HL-60 (cell line): ENCODE results near the gene TMEM163.

Source experiments
- DNase-seq, 2 experiments: peaks; one replicate each; pipeline ENCODE4 v3.0.0-alpha.2; 2010 to 2020; ENCODE audit warnings: low read depth in 1 of 2, low spot score in 1 of 2
- H3K27ac ChIP-seq: fragments of 250-450 bp; sonication (Bioruptor Pico); replicated peaks from 2 replicates; pipeline ENCODE4 v1.5.1; 2020; ENCODE audit warnings: mild to moderate bottlenecking, moderate library complexity
- H3K27me3 ChIP-seq: fragments of 250-450 bp; sonication (Bioruptor Pico); 2 replicates; pipeline ENCODE4 v1.5.1; 2021; ENCODE audit warnings: mild to moderate bottlenecking, moderate library complexity; ENCODE audit not compliant: insufficient read depth, poor library complexity, severe bottlenecking
- H3K4me3 ChIP-seq: replicated peaks from 2 replicates; pipeline ENCODE4 v1.5.1; 2011; ENCODE audit warnings: mild to moderate bottlenecking, control low read depth, low read length; ENCODE audit not compliant: insufficient read depth
- GABPA ChIP-seq: IDR thresholded peaks from 2 replicates; pipeline ENCODE4 v1.6.1; 2012; ENCODE audit warnings: low read depth
- POLR2AphosphoS5 ChIP-seq: IDR thresholded peaks from 2 replicates; pipeline ENCODE4 v1.6.1; 2012; ENCODE audit warnings: low read depth
- SPI1 ChIP-seq: IDR thresholded peaks from 2 replicates; pipeline ENCODE4 v1.6.1; 2012; ENCODE audit warnings: low read depth, mild to moderate bottlenecking, borderline replicate concordance
- TF ChIP-seq, protein P1 (sequence below): IDR thresholded peaks from 2 replicates; pipeline ENCODE4 v1.6.1; 2012; ENCODE audit warnings: low read depth; ENCODE audit not compliant: insufficient replicate concordance
- TF ChIP-seq, protein P2 (sequence below): IDR thresholded peaks from one replicate; pipeline ENCODE4 v1.5.1; 2011; ENCODE audit warnings: low read length, control low read depth, inconsistent platforms; ENCODE audit not compliant: insufficient read depth

Gene TMEM163

DNA sequence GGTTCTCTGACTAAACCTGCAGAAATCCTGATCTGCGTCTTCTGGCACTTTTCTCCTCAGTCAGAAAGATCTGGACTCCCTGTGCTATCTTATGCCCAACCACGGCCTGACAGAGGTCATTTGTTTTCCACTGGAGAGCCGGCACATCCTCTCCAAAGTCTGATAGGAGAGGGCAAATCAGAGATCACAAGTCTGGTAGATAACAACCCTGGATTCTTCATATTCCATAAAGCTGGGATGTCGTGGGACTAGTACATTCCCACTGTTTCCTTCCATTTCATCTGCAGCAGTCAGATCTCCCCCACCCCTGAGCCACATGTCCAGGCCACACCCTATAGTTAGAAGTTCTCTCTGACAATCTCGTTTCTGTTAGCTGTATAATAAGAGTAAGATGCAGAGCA lies 308.0 kb downstream of the TMEM163 start:
- TF ChIP-seq POLR2AphosphoS5 (no peak), GABPA (no peak), SPI1 (no peak)
- TF ChIP-seq, protein P1, sequence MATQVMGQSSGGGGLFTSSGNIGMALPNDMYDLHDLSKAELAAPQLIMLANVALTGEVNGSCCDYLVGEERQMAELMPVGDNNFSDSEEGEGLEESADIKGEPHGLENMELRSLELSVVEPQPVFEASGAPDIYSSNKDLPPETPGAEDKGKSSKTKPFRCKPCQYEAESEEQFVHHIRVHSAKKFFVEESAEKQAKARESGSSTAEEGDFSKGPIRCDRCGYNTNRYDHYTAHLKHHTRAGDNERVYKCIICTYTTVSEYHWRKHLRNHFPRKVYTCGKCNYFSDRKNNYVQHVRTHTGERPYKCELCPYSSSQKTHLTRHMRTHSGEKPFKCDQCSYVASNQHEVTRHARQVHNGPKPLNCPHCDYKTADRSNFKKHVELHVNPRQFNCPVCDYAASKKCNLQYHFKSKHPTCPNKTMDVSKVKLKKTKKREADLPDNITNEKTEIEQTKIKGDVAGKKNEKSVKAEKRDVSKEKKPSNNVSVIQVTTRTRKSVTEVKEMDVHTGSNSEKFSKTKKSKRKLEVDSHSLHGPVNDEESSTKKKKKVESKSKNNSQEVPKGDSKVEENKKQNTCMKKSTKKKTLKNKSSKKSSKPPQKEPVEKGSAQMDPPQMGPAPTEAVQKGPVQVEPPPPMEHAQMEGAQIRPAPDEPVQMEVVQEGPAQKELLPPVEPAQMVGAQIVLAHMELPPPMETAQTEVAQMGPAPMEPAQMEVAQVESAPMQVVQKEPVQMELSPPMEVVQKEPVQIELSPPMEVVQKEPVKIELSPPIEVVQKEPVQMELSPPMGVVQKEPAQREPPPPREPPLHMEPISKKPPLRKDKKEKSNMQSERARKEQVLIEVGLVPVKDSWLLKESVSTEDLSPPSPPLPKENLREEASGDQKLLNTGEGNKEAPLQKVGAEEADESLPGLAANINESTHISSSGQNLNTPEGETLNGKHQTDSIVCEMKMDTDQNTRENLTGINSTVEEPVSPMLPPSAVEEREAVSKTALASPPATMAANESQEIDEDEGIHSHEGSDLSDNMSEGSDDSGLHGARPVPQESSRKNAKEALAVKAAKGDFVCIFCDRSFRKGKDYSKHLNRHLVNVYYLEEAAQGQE = no peak
- TF ChIP-seq, protein P2, sequence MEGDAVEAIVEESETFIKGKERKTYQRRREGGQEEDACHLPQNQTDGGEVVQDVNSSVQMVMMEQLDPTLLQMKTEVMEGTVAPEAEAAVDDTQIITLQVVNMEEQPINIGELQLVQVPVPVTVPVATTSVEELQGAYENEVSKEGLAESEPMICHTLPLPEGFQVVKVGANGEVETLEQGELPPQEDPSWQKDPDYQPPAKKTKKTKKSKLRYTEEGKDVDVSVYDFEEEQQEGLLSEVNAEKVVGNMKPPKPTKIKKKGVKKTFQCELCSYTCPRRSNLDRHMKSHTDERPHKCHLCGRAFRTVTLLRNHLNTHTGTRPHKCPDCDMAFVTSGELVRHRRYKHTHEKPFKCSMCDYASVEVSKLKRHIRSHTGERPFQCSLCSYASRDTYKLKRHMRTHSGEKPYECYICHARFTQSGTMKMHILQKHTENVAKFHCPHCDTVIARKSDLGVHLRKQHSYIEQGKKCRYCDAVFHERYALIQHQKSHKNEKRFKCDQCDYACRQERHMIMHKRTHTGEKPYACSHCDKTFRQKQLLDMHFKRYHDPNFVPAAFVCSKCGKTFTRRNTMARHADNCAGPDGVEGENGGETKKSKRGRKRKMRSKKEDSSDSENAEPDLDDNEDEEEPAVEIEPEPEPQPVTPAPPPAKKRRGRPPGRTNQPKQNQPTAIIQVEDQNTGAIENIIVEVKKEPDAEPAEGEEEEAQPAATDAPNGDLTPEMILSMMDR = no peak
- Histone ChIP-seq H3K27ac (no peak overlapping the region), H3K27me3 (no peaks in the 10 kb centered on the region), H3K4me3 (no peak overlapping the region)
- DNase-seq = no peak

DNA sequence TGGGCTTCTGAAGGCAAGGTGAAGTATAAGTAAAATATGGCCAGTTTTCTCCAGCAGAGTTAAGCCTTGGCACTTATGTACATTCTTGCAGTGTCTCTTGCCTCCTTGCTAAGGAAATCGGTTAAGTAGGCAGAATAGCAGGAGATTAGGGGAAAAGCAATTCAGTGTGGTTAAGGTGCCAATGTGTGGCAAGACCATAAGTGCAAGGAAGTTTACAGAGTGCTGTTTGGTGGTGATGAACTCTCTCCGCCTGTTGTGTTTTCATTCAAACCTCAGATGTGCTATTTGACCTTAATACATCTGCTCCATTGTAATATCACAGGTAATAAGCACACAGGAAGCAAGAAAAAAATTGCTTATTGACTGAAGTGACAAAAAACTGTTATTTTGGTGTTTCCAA lies 308.8 kb downstream of the TMEM163 start:
- Histone ChIP-seq H3K27me3 (no peaks in the 10 kb centered on the region), H3K27ac (no peak overlapping the region), H3K4me3 (no peak overlapping the region)
- DNase-seq = no peak
- TF ChIP-seq SPI1 (no peak), POLR2AphosphoS5 (no peak), GABPA (no peak)
- TF ChIP-seq, protein P1 = no peak
- TF ChIP-seq, protein P2 = no peak

DNA sequence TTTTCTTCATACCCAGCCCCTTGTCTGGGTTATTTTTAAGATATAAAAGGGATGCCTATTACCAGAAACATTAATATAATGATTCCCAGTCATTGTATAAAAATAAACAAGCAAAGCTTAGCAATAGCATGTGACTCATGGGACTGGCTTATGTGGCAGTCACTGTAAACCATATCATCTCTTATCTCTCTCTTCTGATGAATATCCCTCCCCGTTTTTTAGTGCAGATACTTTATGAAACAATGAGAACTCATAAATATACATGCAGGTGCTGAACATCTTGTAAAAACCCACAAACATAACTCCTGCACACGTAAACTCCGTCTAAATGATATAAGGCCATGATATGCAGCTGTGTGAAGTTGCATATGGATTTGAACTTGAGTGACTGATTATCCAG lies 310.0 kb downstream of the TMEM163 start:
- Histone ChIP-seq H3K4me3 (no peak overlapping the region), H3K27ac (no peak overlapping the region), H3K27me3 (no peaks in the 10 kb centered on the region)
- TF ChIP-seq SPI1 (no peak), POLR2AphosphoS5 (no peak), GABPA (no peak)
- TF ChIP-seq, protein P1 = no peak
- TF ChIP-seq, protein P2 = no peak
- DNase-seq = no peak
